ENCODE results near the gene EPN2.

The EPN2 gene

GRCh38 chr17:19381741-19382444 lies 144.7 kb downstream of the EPN2 start:
- no peak for DNase-seq (ENCODE audit: low read depth in 3 of 3)

GRCh38 chr17:19382531-19383444 lies 145.6 kb downstream of the EPN2 start:
- no peak for DNase-seq (ENCODE audit: low read depth in 3 of 3)

- no peak for DNase-seq (ENCODE audit: low read depth in 3 of 3)
Observed at GRCh38 chr17:19383681-19384470, 146.7 kb downstream of the EPN2 start.

GRCh38 chr17:19384723-19385391 lies 147.7 kb downstream of the EPN2 start:
- DNase-seq (ENCODE audit: low read depth in 3 of 3), result no peak

GRCh38 chr17:19385521-19385983 lies 148.4 kb downstream of the EPN2 start:
- DNase-seq (ENCODE audit: low read depth in 3 of 3), result no peak

All from stimulated activated CD4-positive, alpha-beta T cell treated with anti-CD3 and anti-CD28 coated beads, TNF-alpha, amount 100 ng/mL, for 48 hours (primary cell).